Motor neuron (in vitro differentiated cells): Measurements from ENCODE around the gene CTSW. TPM values are rescaled to one million over a fixed set of nuclear protein-coding genes. Genes with fewer than 3 reads are reported as not detected.

ENCODE experiments used
- ATAC-seq, 8 experiments: fragments of 200-7000 bp; cut with Tn5 transposase; replicated peaks in 6 of 8; 2 replicates each; pipeline ENCODE4 v1.8.0; 2021; ENCODE audit warnings: mild to moderate bottlenecking in 8 of 8, moderate library complexity in 8 of 8
- H3K27ac ChIP-seq, 2 donors: fragments of 250-450 bp; sonication (Bioruptor Pico); 2 replicates each; pipeline ENCODE4 v1.9.0; 2021; ENCODE audit warnings: antibody characterized with exemption in 2 of 2, mild to moderate bottlenecking in 2 of 2, moderate library complexity in 1 of 2
- H3K4me1 ChIP-seq, 2 donors: fragments of 250-450 bp; sonication (Bioruptor Pico); replicated peaks in 1 of 2; 2 replicates each; pipeline ENCODE4 v1.6.1; 2021; ENCODE audit warnings: antibody characterized with exemption in 2 of 2, mild to moderate bottlenecking in 2 of 2, moderate library complexity in 1 of 2
- H3K4me3 ChIP-seq, 5 donors: fragments of 250-450 bp; sonication (Bioruptor Pico); 2 replicates each; pipeline ENCODE4 v1.9.0; 2021; ENCODE audit warnings: antibody characterized with exemption in 5 of 5, mild to moderate bottlenecking in 5 of 5, moderate library complexity in 4 of 5
- WGBS, 10 experiments: fragments of 450-650 bp; shearing (Covaris generic); methylation state at CpG; one replicate each; pipeline ENCODE4 v1.0.0; 2022; 5-methylcytosine and 5-hydroxymethylcytosine counted together
- in situ Hi-C, 9 experiments: fragments of 400-800 bp; cut with MboI; loops; one replicate each; pipeline ENCODE4 v1.15.0; 2021; ENCODE audit warnings: low sequenced_read_pairs in 9 of 9, low pct_unique_long_range_greater_than_20kb in 2 of 9; ENCODE audit not compliant: unreplicated experiment in 9 of 9
- total RNA-seq, 8 experiments: library from RNA; unstranded; fragments of 300-600 nt; gene quantifications; 2 replicates each; pipeline versions ENCODE4 v1.2.3 to v1.2.4, GENCODE V29; 2022

Gene CTSW
- total RNA-seq, 8 experiments from 2014 or later: 0.21 to 1.7 (median 0.56) TPM; not detected in 2

- WGBS, 10 experiments: 95 to 100% (median 97%) methylated on average over 3 to 8 of the region's 10 CpGs; no CpG with 5 or more reads in 7 of the 10 experiments
- H3K4me1 ChIP-seq: peaks cover 17% of the 10 kb centered on the region in 2 donors
- H3K27ac ChIP-seq: no peak overlapping the region
- in situ Hi-C loops: no loop called here
- no peak for ATAC-seq
- no peak overlapping the region for H3K4me3 ChIP-seq
These were observed 42.2 kb downstream of the CTSW start for GRCh38 chr11:65921876-65922275.

DNA sequence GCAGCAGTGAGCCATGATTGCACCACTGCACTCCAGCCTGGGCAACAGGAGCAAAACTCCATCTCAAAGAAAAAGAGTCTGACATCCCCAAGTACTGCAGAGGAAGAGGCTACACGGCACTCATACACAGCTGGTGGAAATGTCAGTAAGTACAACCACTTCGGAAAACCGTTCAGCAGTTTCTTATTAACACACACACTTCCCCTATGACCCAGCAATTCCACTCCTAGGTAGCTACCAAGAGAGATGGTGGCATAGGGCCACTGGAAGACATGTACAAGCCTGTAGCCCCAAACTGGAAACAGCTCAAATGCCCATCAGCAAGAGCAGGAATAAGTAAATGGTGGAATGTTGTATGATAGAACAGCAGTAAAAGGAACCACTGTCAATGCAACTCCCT lies 42.9 kb downstream of the CTSW start:
- WGBS, 10 experiments: 90 to 100% (median 100%) methylated on average over 2 to 3 of the region's 3 CpGs; no CpG with 5 or more reads in 6 of the 10 experiments
- in situ Hi-C loops: no loop called here
- Histone ChIP-seq H3K27ac (no peak overlapping the region), H3K4me3 (no peak overlapping the region), H3K4me1 (peaks cover 14% of the 10 kb centered on the region in 2 donors)
- ATAC-seq: no peak

DNA sequence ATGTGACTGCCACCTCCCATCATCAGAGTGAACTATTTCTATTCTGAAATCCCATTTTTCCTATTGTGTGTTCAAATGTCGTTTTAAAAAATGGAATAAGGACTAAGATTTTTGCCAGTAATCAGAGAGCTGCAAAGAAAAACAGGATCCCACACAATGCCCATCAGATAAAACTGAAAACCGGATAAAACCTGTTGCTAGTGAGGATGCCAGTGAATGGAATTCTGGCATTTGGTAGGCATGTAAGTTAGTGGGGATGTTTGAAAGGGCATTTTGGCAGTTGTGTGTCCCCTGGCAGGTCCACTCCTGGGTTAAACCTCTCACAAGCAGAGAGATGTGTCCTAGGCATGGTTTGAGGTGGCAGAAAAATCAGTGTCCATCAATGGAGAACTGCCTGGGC lies 45.8 kb downstream of the CTSW start:
- ATAC-seq: no peak
- WGBS, 10 experiments: 17 to 60% (median 54%) methylated on average over 1 to 2 of the region's 2 CpGs; no CpG with 5 or more reads in 4 of the 10 experiments
- Histone ChIP-seq H3K27ac (no peak overlapping the region), H3K4me1 (peaks cover 4 to 5% of the 10 kb centered on the region in 2 donors), H3K4me3 (no peak overlapping the region)
- in situ Hi-C loops: no loop called here

DNA sequence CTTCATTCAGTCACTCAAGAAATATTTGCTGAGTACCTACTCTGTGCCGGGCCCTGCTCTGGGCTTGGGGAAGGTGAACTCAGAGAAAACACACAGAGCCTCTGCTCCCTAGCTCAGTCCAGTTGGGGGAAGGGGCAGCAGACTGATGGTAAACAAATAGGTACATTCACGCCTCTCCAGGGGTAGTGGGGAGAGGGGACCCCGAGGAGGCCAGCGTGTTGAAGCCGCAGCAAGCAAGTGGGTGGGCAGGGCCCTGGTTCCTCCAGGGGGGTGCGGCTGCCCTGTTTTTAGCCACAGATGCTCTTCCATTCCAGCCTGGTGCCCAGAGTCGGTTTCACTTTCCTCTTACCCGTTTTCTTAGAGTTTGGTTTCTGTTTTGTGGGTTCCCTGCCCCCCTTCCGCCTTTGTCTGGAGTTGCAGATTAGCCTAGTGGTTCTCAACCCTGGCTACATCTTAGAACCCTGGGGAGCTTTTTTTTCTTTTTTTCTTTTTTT lies 48.3 kb downstream of the CTSW start:
- in situ Hi-C loops: no loop called here
- no peaks in the 10 kb centered on the region for H3K4me1 ChIP-seq
- WGBS, 10 experiments: 13 to 100% (median 60%) methylated on average over 1 to 5 of the region's 9 CpGs; no CpG with 5 or more reads in 3 of the 10 experiments
- ATAC-seq: peak in 1 of 8 experiments; percentile 73
- H3K27ac ChIP-seq: no peak overlapping the region
- H3K4me3 ChIP-seq: no peak overlapping the region

DNA sequence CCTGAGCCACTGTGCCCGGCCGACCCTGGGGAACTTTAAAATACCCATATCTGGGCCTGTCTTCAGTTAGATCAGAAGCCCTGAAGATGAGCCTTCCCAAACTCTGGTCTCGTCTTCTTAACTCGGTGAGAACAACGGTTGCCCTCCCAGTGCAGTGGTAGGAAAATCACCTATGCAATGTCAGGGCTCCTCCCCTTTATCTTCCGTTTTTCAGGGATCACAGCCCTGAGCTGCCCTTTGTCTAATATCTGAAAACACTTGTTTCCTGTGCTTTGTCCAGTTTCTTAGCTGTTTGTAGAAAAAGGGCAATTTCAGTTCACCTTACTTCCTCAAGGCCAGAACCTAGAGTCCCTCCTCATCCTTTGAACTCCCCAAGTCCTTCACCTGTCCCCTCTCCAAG lies 49.0 kb downstream of the CTSW start:
- no peak for ATAC-seq
- Histone ChIP-seq H3K27ac (no peak overlapping the region), H3K4me1 (no peaks in the 10 kb centered on the region), H3K4me3 (no peak overlapping the region)
- in situ Hi-C loops: no loop called here
- 40 to 94% (median 79%) methylated on average over 1 to 3 of the region's 6 CpGs; no CpG with 5 or more reads in 2 of the 10 experiments for WGBS, 10 experiments

- ATAC-seq: peak in 1 of 8 experiments; percentile 36
- in situ Hi-C loops: no loop called here
- WGBS, 10 experiments: 40 to 100% (median 86%) methylated on average over 1 to 5 of the region's 13 CpGs; no CpG with 5 or more reads in 3 of the 10 experiments
- H3K27ac ChIP-seq: no peak overlapping the region
- H3K4me3 ChIP-seq: no peak overlapping the region
- no peaks in the 10 kb centered on the region for H3K4me1 ChIP-seq
These were observed 52.3 kb downstream of the CTSW start for GRCh38 chr11:65931773-65932557.

DNA sequence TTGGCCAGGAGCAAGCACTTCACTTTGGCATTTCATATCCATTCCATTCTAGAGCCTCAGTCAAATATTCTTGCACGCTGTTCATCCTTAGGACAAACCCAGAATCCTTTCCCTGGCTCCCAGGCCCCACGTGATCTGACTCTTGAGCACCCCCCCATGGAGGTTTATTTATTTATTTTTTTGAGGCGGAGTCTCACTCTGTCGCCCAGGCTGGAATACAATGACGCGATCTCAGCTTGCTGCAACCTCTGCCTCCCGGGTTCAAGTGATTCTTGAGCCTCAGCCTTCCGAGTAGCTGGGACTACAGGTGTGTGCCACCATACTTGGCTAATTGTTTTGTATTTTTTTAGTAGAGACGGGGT lies 52.9 kb downstream of the CTSW start:
- in situ Hi-C loops: no loop called here
- WGBS, 10 experiments: 2 to 71% (median 42%) methylated on average over 1 to 8 of the region's 9 CpGs; no CpG with 5 or more reads in 2 of the 10 experiments
- no peak overlapping the region for H3K27ac ChIP-seq
- no peak overlapping the region for H3K4me3 ChIP-seq
- peak in 3 of 8 experiments; percentile 65 to 90 (median 67) for ATAC-seq
- H3K4me1 ChIP-seq: peaks cover 1 to 4% of the 10 kb centered on the region in 2 donors

Other genes with a start within 250 kb of the CTSW start
- 10 to 100 TPM in 3 of 8 experiments, 1 to 10 TPM in 5; 4.8 to 16.1 (median 8.0) TPM for gene SIPA1, start 241.7 kb upstream of the CTSW start, total RNA-seq
- 10 to 100 TPM; 16.7 to 56.1 (median 32.2) TPM for gene RELA, start 216.9 kb upstream of the CTSW start, total RNA-seq
- gene KAT5, start 167.6 kb upstream of the CTSW start, total RNA-seq: 10 to 100 TPM; 33.4 to 66.8 (median 48.6) TPM
- 10 to 100 TPM; 12.7 to 80.0 (median 25.4) TPM for gene RNASEH2C, start 159.0 kb upstream of the CTSW start, total RNA-seq
- gene AP5B1, start 98.9 kb upstream of the CTSW start, total RNA-seq: 10 to 100 TPM in 1 of 8 experiments, 1 to 10 TPM in 7; 2.7 to 12.9 (median 4.8) TPM
- under 1 TPM in 5 of 8 experiments, not detected in 3; 0.05 to 0.85 (median 0.21) TPM for gene OVOL1, start 92.8 kb upstream of the CTSW start, total RNA-seq
- gene SNX32, start 45.9 kb upstream of the CTSW start, total RNA-seq: 1 to 10 TPM; 1.5 to 6.7 (median 4.2) TPM
- 1,000 to 10,000 TPM in 1 of 8 experiments, 100 to 1,000 TPM in 7; 482 to 1,056 (median 733) TPM for gene CFL1, start 21.7 kb upstream of the CTSW start, total RNA-seq
- gene MUS81, start 19.4 kb upstream of the CTSW start, total RNA-seq: 10 to 100 TPM; 27.4 to 47.3 (median 42.1) TPM
- gene EFEMP2, start 7.0 kb upstream of the CTSW start, total RNA-seq: 100 to 1,000 TPM in 1 of 8 experiments, 10 to 100 TPM in 3, 1 to 10 TPM in 4; 6.9 to 100 (median 10.4) TPM
- 10 to 100 TPM; 63.4 to 99.1 (median 84.6) TPM for gene FIBP, start 8.6 kb downstream of the CTSW start, total RNA-seq
- 10 to 100 TPM in 2 of 8 experiments, 1 to 10 TPM in 6; 3.0 to 16.0 (median 6.3) TPM for gene CCDC85B, start 10.8 kb downstream of the CTSW start, total RNA-seq
- gene FOSL1, start 20.6 kb downstream of the CTSW start, total RNA-seq: 1 to 10 TPM in 4 of 8 experiments, under 1 TPM in 4; 0.33 to 8.8 (median 1.0) TPM
- 10 to 100 TPM; 10.5 to 24.5 (median 21.5) TPM for gene C11orf68, start 39.2 kb downstream of the CTSW start, total RNA-seq
- 100 to 1,000 TPM in 6 of 8 experiments, 10 to 100 TPM in 2; 81.0 to 228 (median 135) TPM for gene DRAP1, start 39.6 kb downstream of the CTSW start, total RNA-seq
- gene TSGA10IP, start 65.6 kb downstream of the CTSW start, total RNA-seq: 1 to 10 TPM in 1 of 8 experiments, under 1 TPM in 5, not detected in 2; 0.16 to 1.1 (median 0.57) TPM
- gene SART1, start 81.9 kb downstream of the CTSW start, total RNA-seq: 10 to 100 TPM; 26.6 to 65.4 (median 45.5) TPM
- 10 to 100 TPM; 28.6 to 36.9 (median 32.0) TPM for gene EIF1AD, start 122.3 kb downstream of the CTSW start, total RNA-seq
- 100 to 1,000 TPM in 2 of 8 experiments, 10 to 100 TPM in 6; 47.3 to 130 (median 74.7) TPM for gene BANF1, start 122.7 kb downstream of the CTSW start, total RNA-seq
- under 1 TPM in 2 of 8 experiments, not detected in 6; 0.46 to 0.81 TPM for gene CST6, start 132.2 kb downstream of the CTSW start, total RNA-seq
- 1 to 10 TPM in 1 of 8 experiments, under 1 TPM in 4, not detected in 3; 0.21 to 3.1 (median 0.35) TPM for gene CATSPER1, start 146.6 kb downstream of the CTSW start, total RNA-seq
- gene GAL3ST3, start 169.3 kb downstream of the CTSW start, total RNA-seq: 1 to 10 TPM in 5 of 8 experiments, under 1 TPM in 2, not detected in 1; 0.15 to 8.4 (median 4.7) TPM
- 100 to 1,000 TPM; 127 to 205 (median 176) TPM for gene SF3B2, start 172.5 kb downstream of the CTSW start, total RNA-seq
- gene PACS1, start 190.4 kb downstream of the CTSW start, total RNA-seq: 10 to 100 TPM; 10.6 to 38.2 (median 21.7) TPM